ENCODE results near the gene CXorf51B. TPM values are rescaled to one million over a fixed set of nuclear protein-coding genes. Genes with fewer than 3 reads are reported as not detected.
"Not testable (repeated sequence)": the region's sequence is repeated elsewhere in the genome, so short reads cannot be mapped to it uniquely, and the experiment has no call there.

The CXorf51B gene
- not detected for total RNA-seq

DNA sequence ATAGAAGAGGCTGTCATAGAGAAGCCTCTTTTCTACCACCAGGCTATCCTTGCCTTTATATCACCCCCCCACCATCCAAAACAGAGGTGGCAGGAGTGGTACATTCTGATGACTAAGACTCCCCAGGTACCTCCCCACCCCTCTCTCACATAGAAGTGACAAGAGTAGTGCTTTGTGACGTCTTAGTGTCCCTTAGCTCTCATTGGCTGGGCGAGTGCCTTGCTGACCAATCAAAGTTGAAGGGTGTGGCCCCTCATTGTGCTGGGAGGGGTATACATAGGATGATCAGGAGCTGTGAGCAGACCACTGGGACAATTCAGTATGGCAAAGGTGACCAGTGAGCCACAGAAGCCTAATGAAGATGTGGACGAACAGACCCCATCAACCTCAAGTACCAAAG, at the start of gene CXorf51B:
Gene CXorf51B, plus strand, starts transcription at position 301 of the 400 bp plus-strand sequence. Its CDS starts 21 bp downstream, at position 322.
- not testable (repeated sequence) for ATAC-seq

DNA sequence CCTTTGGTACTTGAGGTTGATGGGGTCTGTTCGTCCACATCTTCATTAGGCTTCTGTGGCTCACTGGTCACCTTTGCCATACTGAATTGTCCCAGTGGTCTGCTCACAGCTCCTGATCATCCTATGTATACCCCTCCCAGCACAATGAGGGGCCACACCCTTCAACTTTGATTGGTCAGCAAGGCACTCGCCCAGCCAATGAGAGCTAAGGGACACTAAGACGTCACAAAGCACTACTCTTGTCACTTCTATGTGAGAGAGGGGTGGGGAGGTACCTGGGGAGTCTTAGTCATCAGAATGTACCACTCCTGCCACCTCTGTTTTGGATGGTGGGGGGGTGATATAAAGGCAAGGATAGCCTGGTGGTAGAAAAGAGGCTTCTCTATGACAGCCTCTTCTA, 5.1 kb downstream of the CXorf51B start, which contains the start of gene CXorf51A:
Gene CXorf51A, minus strand, starts transcription at position 101 of the 400 bp plus-strand sequence. Its CDS starts 21 bp downstream, at position 80.
- ATAC-seq = not testable (repeated sequence)

- no peak for ATAC-seq
Observed at GRCh38 chrX:146831994-146832393, 22.4 kb downstream of the CXorf51B start.

DNA sequence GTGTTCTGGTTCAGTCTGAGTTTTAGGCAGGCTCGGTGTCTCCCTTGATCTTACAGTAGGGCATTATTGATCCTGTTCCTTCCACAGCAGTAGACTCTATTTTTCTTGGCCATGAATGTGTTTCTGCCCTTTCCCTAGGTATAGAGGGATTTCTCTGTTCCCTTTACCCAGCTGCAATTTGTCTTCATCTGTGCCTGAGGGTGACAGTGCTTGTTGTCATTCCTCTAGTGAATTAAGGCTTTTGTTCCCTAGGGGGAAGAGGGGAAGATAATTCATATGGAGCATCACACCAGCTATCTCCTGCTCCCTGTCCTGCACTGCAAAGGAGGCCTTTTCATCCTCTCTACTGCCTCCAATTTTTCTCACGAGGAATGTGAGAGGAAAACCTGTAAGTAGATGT, 44.7 kb downstream of the CXorf51B start:
- ATAC-seq = no peak

Other genes with a start within 250 kb of the CXorf51B start
- not detected for gene CXorf51A, start 5.0 kb downstream of the CXorf51B start, total RNA-seq